ENCODE results near the gene EID3. TPM values are rescaled to one million over a fixed set of nuclear protein-coding genes. Genes with fewer than 3 reads are reported as not detected.

Gene EID3
- total and polyA plus RNA-seq, 9 of the 15 experiments (the other 6 are each of a cell fraction or from before 2014, with no cell fraction given): 0.07 to 3.5 (median 0.42) TPM

GRCh38 chr12:104288635-104289274 lies 14.8 kb upstream of the EID3 start (continued):
- TF ChIP-seq AFF4 (CRISPR knock-in tag; IDR thresholded peaks at IDR 0.05) (peak; percentile 79), E2F5 (CRISPR knock-in tag; IDR thresholded peaks at IDR 0.05) (peak; percentile 11; the same call in 1 of the 2 replicates), CREB3L1 (IDR thresholded peaks at IDR 0.05; ENCODE audit: borderline replicate concordance, low read depth) (peak; percentile 79), KDM5B (IDR thresholded peaks at IDR 0.05; ENCODE audit: insufficient replicate concordance, low read depth, low read length) (peak; percentile 81), ELK1 (CRISPR knock-in tag; IDR thresholded peaks at IDR 0.05) (no peak), RREB1 (CRISPR knock-in tag; IDR thresholded peaks at IDR 0.05) (no peak), ZNF146 (CRISPR knock-in tag; IDR thresholded peaks at IDR 0.05; ENCODE audit: unreplicated experiment) (no peak), ZNF584 (CRISPR knock-in tag; IDR thresholded peaks at IDR 0.05; ENCODE audit: low read depth) (no peak), ATF6 (CRISPR knock-in tag; IDR thresholded peaks at IDR 0.05) (no peak), CCAR2 (IDR thresholded peaks at IDR 0.05; ENCODE audit: low read depth, low read length) (no peak)
